ENCODE results near the gene SWSAP1.
"Not testable (repeated sequence)": the region's sequence is repeated elsewhere in the genome, so short reads cannot be mapped to it uniquely, and the experiment has no call there.

SWSAP1 gene

DNA sequence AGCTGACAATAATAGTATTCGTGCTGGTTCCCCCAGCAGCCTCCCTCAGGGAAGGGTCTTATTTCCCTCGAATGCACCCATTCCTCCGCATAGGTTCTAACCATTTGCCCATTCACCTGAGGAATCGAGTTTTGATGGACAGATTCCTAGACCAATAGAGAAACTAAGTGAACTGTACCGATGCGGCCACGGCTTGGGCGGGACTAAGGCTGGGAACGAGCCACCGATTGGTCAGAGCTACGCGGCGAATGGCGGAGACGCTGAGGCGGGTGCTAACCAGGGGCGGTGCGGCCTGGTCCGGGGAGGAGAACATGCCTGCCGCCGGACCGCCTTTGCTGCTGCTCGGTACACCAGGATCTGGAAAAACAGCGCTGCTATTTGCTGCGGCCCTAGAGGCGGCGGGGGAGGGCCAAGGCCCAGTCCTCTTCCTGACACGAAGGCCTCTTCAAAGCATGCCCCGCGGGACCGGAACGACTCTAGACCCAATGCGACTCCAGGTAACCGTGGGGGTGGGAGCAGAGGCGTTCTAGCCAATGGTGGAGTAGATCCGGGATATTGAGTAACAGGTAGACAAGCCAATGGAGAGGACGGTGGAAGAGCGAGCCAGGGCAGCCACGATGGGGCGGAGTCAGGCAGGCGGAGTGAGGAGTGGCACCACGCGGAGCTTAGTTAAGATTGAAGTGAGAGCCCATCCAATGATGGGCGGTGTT, at the start of gene SWSAP1:
SWSAP1 (plus strand) TSS at position 234 of the 710 bp plus-strand sequence; CDS start at position 249, 15 bp downstream.
- DNase-seq = peak; percentile 98 to 100 (median 99)

GRCh38 chr19:11324748-11325389, 49.6 kb upstream of the SWSAP1 start:
- DNase-seq = no peak

DNA sequence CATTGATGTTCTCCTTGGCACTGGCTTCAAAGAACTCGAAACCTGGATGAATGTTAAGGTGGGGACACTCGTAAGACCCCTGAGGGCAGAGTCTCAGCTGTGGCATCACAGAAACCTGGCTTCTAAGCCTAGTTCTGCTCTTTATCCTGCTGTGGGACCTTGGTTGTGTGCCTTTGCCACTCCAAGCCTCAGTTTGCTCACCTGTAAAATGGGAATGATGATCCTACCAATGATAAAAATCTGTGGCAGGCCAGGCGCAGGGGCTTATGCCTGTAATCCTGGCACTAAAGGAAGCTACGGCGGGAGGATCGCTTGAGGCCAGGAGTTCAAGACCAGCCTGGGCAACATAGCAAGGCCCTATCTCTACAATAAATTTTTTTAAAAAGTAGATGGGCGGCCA, 48.9 kb upstream of the SWSAP1 start:
- DNase-seq = no peak

GRCh38 chr19:11330127-11330526, 44.3 kb upstream of the SWSAP1 start:
- DNase-seq = no peak

DNA sequence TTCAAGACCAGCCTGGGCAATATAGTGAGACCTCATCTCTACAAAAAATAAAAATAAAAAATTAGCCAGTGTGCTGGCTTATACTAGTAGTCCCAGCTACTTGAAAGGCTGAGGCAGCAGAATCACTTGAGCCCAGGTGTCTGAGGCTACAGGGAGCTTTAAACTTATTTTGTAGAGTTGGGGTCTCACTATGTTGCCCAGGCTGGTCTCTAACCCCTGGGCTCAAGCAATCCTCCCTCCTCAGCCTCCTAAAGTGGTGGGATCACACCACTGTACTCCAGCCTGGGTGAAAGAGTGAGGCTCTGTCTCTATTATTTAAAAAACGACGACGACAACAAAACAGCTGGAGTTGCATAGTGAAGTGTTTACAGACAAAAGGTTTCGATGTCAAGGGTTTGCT, 43.0 kb upstream of the SWSAP1 start:
- no peak for DNase-seq

DNA sequence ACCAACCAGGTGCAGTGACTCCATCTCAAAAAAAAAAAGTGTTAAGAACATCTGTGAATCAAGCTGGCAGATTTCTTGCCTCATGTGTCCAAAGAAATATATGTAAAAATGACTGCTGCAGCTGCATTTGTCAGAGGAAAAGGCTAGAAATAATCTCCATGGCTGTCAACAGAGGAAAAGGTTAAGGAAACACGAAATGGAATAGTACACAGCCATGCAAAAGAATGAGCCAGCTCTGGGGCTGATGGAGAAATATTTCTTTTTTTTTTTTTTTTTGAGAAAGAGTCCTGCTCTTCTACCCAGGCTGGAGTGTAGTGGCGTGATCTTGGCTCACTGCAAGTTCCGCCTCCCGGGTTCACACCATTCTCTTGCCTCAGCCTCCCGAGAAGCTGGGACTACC, 41.6 kb upstream of the SWSAP1 start:
- DNase-seq = no peak

GRCh38 chr19:11333838-11334237, 40.6 kb upstream of the SWSAP1 start:
- peak in 1 of 3 donors; percentile 13 for DNase-seq

- DNase-seq = peak in 1 of 3 donors; percentile 17
Measured at GRCh38 chr19:11335449-11336146, 38.9 kb upstream of the SWSAP1 start.

DNA sequence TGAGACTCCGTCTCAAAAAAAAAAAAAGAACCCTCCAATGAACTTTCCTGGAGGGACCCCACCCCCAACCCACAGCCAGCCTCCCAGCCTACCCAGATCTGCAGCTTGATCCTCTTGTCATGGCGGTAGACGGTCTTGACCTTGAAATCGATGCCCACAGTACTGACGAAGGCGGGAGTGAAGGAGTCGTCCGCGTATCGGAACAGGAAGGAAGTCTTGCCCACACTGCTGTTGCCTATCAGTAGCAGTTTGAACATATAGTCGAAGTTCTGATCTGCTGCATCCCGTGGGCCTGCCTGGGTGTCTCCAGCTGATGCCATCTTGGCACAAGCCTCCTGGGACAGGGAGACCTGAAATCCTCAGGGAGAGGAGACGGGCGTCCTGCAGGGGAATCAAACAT, 37.4 kb upstream of the SWSAP1 start:
- peak in 2 of 3 donors; percentile 24 to 25 for DNase-seq

- DNase-seq = no peak
Measured at GRCh38 chr19:11338121-11338520, 36.3 kb upstream of the SWSAP1 start.

DNA sequence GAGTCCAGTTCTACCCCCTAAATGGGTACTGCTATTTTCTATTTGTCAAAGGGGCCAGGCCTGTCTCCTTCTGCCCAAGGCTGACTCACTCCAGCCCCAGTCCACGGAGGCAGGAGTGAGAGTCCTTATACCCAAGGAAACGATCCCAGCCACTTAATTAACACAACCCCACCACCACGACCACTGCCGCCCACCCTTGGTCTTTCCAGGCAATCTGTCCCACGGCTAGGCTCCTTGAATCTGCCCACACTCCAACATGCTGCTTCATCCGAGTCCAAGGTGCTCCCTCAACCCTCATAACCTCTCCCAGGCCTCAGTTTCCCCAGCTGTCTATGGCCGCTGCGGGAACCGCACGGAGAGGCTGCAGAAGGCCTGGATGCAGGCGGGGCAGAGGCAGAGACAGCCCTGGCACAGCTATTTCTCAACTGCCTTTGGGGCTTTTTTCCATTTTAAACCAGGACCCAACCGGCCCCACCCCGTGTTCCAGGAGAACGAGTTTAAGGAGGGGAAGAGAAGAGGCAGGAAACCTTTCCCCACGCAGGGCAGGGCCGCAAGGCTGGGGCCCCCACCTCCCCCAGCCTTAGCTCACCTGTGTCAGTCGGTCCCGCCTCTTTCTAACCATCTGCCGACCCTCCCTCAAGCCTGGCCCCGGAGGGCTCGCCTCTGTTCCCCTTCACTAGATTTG, 35.8 kb upstream of the SWSAP1 start:
- DNase-seq = peak in 2 of 3 donors; percentile 21 to 33

GRCh38 chr19:11339254-11340098, 35.0 kb upstream of the SWSAP1 start, which contains the start of gene RAB3D:
Gene RAB3D (minus strand): TSS chr19:11339657. CDS start chr19:11337399, 2,258 bp downstream.
- peak; percentile 88 to 96 (median 95) for DNase-seq

DNA sequence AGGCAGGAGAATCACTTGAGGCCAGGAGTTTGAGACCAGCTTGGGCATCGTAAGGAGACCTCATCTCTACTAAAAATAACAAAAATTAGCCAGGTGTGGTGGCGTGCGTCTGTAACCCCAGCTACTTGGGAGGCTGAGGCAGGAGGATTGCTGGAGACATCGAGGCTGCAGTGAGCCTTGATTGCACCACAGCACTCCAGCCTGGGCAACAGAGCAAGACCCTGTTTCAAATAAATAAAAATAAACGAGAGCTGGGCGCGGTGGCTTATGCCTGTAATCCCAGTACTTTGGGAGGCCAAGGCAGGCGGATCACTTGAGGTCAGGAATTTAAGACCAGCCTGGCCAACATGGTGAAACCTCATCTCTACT, 34.4 kb upstream of the SWSAP1 start:
- not testable (repeated sequence) for DNase-seq

DNA sequence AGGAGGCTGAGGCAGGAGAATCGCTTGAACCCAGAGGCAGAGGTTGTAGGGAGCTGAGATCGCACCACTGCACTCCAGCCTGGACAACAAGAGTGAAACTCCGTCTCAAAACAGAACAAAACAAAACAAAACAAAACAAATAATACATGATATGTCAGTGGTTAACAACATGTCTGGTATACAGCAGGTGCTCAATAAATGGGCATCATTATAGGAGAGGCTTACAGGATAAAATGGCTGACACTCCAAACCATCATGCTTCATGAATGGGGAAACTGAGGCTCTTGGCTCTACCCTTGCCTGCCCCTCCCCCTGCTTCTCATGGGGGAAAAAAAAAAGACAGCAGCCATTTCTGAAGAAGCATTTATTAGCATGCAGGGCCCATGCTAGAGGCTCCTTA, 32.0 kb upstream of the SWSAP1 start:
- peak in 1 of 3 donors; percentile 9 for DNase-seq

DNA sequence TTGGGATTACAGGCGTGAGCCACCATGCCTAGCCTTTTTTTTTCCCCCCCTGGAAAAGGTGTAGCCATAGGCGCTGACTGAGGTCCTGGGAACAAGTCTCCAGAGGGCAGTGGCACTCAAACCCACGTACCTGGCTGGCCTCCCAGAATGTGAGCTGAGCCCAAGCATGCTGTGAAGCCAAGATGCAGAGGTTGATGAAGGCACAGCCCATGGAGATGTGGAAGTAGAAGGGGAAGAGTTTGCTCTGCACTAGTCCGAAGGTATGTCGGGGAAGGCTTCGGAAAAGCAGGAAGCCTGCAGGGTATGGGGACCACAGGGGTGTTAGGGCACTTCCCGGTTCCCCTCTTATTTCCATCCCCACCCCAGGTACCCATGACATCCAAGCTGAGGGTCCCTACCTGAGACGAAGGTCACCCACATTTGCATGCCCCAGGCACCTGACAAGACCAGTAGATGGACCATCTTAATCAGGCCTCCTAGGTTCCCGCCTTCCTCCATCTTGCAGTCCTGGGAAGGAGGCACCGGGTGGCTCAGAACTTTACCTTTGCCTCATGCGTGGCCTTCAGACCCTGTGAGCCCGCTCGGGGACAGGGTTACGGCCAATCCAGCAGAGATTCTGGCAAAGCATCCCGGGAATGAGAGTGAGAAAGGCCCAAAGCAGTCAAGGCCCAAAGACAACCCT, 29.2 kb upstream of the SWSAP1 start:
- no peak for DNase-seq

DNA sequence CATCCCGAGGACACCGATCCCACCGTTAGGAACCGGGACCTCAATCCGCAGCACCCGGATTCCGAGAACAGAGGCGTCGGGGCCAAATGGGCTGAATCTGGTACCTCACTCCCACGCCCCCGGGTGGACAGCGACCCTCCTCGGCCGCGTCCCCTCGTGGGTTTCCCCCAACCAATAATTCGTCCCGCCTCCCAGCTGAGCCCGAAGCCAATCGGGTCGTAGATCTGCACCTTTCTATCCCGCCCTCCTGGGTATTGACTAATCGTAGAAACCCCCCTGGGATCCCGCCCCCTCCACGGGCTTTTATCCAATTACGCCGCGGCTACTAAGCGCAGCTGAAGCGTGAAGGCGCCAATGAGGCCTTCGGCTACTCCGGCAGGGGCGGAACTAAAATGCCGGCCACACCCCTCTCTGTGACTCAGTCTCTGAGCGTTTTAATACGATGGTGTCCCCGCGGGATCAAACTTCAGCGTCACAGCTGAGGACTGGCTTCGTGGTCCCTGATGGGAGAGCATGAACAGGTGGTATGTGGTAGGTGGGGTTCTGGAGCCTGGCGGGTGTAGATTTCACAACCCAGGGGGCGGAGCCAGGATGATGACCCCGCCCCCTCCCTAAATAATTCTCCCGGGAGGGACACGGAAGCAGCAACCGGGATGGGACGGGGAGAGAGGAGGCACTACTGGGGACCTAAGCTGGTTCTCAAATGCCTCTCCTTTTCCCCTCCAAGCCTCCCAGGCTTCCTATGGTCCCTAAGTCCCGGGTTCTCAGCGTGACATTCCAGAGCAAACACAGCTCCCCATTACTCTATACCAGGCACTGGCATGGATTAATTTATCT, 28.1 kb upstream of the SWSAP1 start, which contains the start of the genes CCDC159 and TMEM205:
CCDC159 (plus strand) TSS at position 416 of the 837 bp plus-strand sequence; CDS start at position 504, 88 bp downstream.
TMEM205 (minus strand) TSS at position 165 of the 837 bp plus-strand sequence. CDS start 649 bp downstream, outside the sequence.
- DNase-seq = peak; percentile 99 to 100 (median 100)

DNA sequence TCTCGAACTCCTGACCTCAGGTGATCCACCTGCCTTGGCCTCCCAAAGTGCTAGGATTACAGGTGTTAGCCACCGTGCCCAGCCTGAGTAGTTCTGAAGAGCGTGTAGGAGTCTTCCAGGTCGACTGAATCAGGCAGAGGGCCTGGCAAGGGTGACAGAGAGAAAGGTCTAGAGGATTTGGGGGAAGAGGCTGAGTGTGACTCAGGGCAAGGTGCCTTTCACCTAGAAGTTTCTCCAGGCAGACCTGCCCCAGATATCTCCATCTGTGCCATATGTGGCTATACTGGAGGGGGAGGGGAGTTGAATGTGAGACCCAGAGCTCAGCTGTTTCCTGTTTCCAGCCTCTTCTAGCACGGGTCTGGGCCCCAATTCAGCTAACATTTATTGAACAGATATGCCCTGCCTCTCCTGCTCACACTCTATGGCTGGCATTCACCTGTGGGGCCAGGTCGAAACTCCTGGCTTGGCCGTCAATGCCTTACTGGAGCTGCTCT, 26.9 kb upstream of the SWSAP1 start:
- no peak for DNase-seq

GRCh38 chr19:11349171-11349570, 25.3 kb upstream of the SWSAP1 start:
- no peak for DNase-seq

DNA sequence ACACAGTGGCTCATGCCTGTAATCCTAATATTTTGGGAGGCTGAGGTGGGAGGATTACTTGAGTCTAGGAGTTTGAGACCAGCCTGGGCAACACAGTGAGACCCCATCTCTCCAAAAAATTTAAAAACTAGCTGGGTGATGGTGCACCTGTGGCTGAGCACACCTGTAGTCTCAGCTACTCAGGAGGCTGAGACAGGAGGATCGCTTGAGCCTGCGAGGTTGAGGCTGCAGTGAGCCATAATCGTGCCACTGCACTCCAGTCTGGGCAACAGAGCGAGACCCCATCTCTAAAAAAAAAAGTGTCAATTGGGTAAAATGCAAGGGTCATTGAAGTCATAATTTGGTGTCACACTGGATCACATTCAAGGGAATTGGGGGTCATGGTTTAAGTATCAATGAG, 20.4 kb upstream of the SWSAP1 start:
- DNase-seq = not testable (repeated sequence)
